ENCODE measurements around the gene UBE2E1. TPM values are rescaled to one million over a fixed set of nuclear protein-coding genes. Genes with fewer than 3 reads are reported as not detected.

Gene UBE2E1
- total and polyA plus RNA-seq, 2 donors from 2014 or later, result 69.1 to 83.2 TPM

- FAIRE-seq, result no peak
- intact Hi-C loops (cut with DNase I), result no loop called here
- H3K27ac ChIP-seq (ENCODE audit: low read depth in 2 of 2, low read length in 2 of 2), result peak overlapping the region; percentile 73 to 83
These were observed 1.8 kb downstream of the UBE2E1 start for GRCh38 chr3:23807424-23808015.

GRCh38 chr3:23808525-23808924 lies 2.8 kb downstream of the UBE2E1 start:
- no peaks in the 10 kb centered on the region for H3K27me3 ChIP-seq (ENCODE audit: control insufficient read depth, insufficient read depth, low read length)
- intact Hi-C loops (cut with DNase I), result no loop called here
- no peak overlapping the region for H3K9ac ChIP-seq (ENCODE audit: low read length in 3 of 3)
- no peak overlapping the region for H3K27ac ChIP-seq (ENCODE audit: low read depth in 2 of 2, low read length in 2 of 2)
- peak overlapping the region in 1 of 3 donors; percentile 12 for H3K4me3 ChIP-seq (ENCODE audit: low read length in 3 of 3)
- no peaks in the 10 kb centered on the region for H3K9me3 ChIP-seq (ENCODE audit: control insufficient read depth in 2 of 3, insufficient read depth in 1 of 3, low read length in 3 of 3)
- FAIRE-seq, result no peak
- no peak for DNase-seq
- H3K4me1 ChIP-seq (ENCODE audit: control insufficient read depth in 2 of 3, insufficient read depth in 2 of 3, low read depth in 1 of 3, low read length in 3 of 3), result peaks cover 5 to 18% (median 11%) of the 10 kb centered on the region in 3 donors
- TF ChIP-seq CTCF (IDR thresholded peaks at IDR 0.05; ENCODE audit: borderline replicate concordance, extremely low read depth, insufficient read depth), result no peak
- no peaks in the 10 kb centered on the region for H3K36me3 ChIP-seq (ENCODE audit: control insufficient read depth in 2 of 3, insufficient read depth in 3 of 3, low read length in 3 of 3)

More at GRCh38 chr3:23807424-23808015, 1.8 kb downstream of the UBE2E1 start:
- no peak for TF ChIP-seq CTCF (IDR thresholded peaks at IDR 0.05; ENCODE audit: borderline replicate concordance, extremely low read depth, insufficient read depth)
- Histone ChIP-seq H3K4me1 (ENCODE audit: control insufficient read depth in 2 of 3, insufficient read depth in 2 of 3, low read depth in 1 of 3, low read length in 3 of 3) (peaks cover 5 to 18% (median 11%) of the 10 kb centered on the region in 3 donors), H3K9ac (ENCODE audit: low read length in 3 of 3) (peak overlapping the region in 2 of 3 donors; percentile 23 to 65), H3K27me3 (ENCODE audit: control insufficient read depth, insufficient read depth, low read length) (no peaks in the 10 kb centered on the region), H3K9me3 (ENCODE audit: control insufficient read depth in 2 of 3, insufficient read depth in 1 of 3, low read length in 3 of 3) (no peaks in the 10 kb centered on the region), H3K36me3 (ENCODE audit: control insufficient read depth in 2 of 3, insufficient read depth in 3 of 3, low read length in 3 of 3) (no peaks in the 10 kb centered on the region), H3K4me3 (ENCODE audit: low read length in 3 of 3) (peak overlapping the region; percentile 59 to 77 (median 68))
- DNase-seq, result no peak

- intact Hi-C loops (cut with DNase I), result no loop called here
- no peak overlapping the region for H3K27ac ChIP-seq (ENCODE audit: low read depth in 2 of 2, low read length in 2 of 2)
These were observed 3.5 kb downstream of the UBE2E1 start for GRCh38 chr3:23809294-23809693.

More at GRCh38 chr3:23809294-23809693, 3.5 kb downstream of the UBE2E1 start:
- TF ChIP-seq CTCF (IDR thresholded peaks at IDR 0.05; ENCODE audit: borderline replicate concordance, extremely low read depth, insufficient read depth), result no peak
- DNase-seq (no peak), FAIRE-seq (no peak)
- no peaks in the 10 kb centered on the region for H3K36me3 ChIP-seq (ENCODE audit: control insufficient read depth in 2 of 3, insufficient read depth in 3 of 3, low read length in 3 of 3)
- H3K4me3 ChIP-seq (ENCODE audit: low read length in 3 of 3), result peak overlapping the region in 1 of 3 donors; percentile 2
- H3K9me3 ChIP-seq (ENCODE audit: control insufficient read depth in 2 of 3, insufficient read depth in 1 of 3, low read length in 3 of 3), result no peaks in the 10 kb centered on the region
- H3K9ac ChIP-seq (ENCODE audit: low read length in 3 of 3), result no peak overlapping the region
- H3K4me1 ChIP-seq (ENCODE audit: control insufficient read depth in 2 of 3, insufficient read depth in 2 of 3, low read depth in 1 of 3, low read length in 3 of 3), result peaks cover 5 to 18% (median 11%) of the 10 kb centered on the region in 3 donors
- no peaks in the 10 kb centered on the region for H3K27me3 ChIP-seq (ENCODE audit: control insufficient read depth, insufficient read depth, low read length)

Data from kidney (tissue), 14 donors.